GM21717 (cell line): ENCODE measurements around the gene SIK2.

Experiments
- ATAC-seq: cut with Tn5 transposase; IDR thresholded peaks from one replicate; pipeline ENCODE4 v1.9.1; 2021; ENCODE audit warnings: mild to moderate bottlenecking, moderate library complexity; ENCODE audit not compliant: unreplicated experiment

SIK2 gene

GRCh38 chr11:111601979-111602864 is at the start of gene SIK2:
SIK2 (plus strand) TSS chr11:111602449; CDS start chr11:111602564, 115 bp downstream.
- peak; percentile 89 for ATAC-seq

DNA sequence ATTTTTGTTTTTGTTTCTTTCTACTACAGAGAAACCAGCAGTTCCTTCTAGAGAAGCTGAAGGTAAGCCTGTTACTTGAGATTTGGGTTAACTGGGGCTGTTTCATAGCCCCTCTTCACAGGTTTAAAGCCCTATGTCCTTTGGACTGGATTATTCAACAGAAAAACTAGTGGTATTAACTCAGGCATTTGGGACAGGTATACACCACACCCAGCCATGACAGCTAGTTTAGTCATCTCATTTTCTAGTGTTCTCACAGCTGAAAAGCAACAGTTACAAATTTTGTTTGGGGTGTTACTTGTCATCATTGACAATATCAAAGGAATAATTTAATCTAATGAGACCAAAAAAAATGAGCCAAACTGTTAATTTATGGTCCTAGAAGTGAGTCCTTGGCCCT is 47.7 kb upstream of the SIK2 start:
- no peak for ATAC-seq

- ATAC-seq: no peak
These were observed 47.0 kb upstream of the SIK2 start for GRCh38 chr11:111555255-111555654.

DNA sequence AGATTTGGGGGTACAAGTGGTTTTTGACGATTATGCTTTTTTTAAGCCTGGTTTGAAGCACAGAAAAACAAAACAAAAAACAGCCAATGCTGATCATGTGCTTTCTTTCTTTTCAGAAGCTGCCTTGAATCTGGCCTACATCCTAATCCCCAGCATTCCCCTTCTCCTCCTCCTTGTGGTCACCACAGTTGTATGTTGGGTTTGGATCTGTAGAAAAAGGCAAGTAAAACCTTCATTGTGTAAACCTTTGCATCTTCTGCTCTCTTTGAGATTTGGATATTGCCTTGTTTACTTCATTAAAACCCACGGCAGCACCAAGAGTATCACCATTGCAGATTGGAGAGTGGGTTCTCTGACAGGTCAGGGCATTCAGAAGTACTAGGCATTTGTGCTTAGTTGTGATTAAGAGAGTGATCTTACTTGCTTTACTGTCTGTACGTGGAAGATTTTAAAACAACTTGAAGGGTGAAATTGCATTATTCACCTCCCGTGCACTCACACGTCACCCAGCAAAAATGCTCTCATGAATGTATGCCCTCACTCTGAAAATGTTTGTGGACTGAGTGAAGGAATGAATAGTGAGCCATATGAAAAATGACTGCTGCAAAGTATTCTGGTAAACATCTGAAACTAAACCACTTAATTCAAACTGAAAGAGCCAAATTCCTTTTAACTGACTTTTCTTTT is 44.7 kb upstream of the SIK2 start:
- no peak for ATAC-seq

DNA sequence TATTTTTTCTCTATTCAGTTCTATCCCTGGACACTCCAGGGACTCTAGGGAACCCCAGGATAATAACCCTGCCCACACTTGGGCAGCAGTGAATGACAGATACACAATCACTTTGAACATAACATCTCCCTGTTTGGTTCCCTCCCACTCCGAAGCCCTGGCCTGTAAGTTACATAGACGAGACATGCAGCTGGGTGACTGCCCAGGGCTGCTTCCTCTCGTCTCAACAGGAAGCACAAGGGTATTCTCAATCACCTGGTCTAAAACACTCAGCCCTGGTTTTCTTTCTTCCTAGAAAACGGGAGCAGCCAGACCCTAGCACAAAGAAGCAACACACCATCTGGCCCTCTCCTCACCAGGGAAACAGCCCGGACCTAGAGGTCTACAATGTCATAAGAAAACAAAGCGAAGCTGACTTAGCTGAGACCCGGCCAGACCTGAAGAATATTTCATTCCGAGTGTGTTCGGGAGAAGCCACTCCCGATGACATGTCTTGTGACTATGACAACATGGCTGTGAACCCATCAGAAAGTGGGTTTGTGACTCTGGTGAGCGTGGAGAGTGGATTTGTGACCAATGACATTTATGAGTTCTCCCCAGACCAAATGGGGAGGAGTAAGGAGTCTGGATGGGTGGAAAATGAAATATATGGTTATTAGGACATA is 42.3 kb upstream of the SIK2 start:
- no peak for ATAC-seq

GRCh38 chr11:111560800-111561199 is 41.4 kb upstream of the SIK2 start:
- ATAC-seq: no peak

- no peak for ATAC-seq
These were observed 40.9 kb upstream of the SIK2 start for GRCh38 chr11:111561306-111561705.

GRCh38 chr11:111561791-111562325 is 40.4 kb upstream of the SIK2 start:
- ATAC-seq: no peak

DNA sequence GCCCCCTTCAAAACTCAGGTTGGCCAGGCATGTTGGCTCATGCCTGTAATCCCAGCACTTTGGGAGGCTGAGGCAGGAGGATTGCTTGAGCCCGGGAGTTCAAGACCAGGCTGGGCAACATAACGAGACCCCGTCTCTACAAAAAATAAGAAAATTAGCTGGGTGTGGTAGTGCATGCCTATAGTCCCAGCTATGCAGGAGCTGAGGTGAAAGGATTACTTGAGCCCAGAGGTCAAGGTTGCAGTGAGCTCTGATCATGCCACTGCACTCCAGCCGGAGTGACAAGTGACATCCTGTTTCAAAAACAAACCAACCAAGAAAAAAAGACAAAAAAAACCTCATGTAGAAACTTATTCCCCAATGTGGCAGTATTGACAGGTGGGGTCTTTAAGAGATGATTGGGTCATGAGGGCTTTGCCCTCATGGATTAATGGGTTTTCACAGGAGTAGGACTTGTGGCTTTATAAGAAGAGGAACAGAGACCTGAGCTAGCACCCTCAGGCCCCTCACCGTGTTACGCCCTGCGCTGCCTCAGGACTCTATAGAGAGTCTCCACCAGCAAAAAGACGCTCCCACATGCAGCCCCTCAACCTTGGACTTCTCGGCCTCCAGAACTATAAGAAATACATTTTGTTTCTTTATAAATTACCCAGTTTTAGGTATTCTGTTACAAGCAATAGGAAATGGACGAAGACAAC is 39.4 kb upstream of the SIK2 start:
- no peak for ATAC-seq

DNA sequence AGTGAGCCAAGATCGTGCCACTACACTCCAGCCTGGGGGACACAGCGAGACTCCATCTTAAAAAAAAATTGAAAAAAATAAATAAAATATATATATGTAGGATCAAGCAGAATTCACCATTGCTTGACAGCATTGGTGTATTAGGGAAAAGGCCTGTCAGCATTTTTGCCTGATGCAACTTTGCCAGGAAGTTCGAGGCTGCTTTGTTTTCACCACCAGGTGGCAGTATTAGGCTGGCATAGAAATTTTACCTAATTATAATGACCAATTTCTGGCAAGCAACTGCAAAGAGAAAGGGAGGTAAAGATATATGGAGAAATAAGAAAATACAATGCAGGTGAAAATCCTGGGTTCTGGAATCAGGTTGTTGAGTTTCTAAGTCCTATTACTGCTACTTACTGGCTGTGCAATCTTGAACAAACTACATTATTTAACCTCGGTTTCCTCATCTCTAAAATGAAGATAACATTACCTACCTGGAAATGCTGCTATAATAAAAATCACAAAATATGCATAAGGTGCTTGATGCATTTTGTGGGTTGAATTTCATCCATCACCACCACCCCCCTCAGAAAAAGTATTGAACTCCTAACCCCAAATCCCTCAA is 37.0 kb upstream of the SIK2 start:
- no peak for ATAC-seq

DNA sequence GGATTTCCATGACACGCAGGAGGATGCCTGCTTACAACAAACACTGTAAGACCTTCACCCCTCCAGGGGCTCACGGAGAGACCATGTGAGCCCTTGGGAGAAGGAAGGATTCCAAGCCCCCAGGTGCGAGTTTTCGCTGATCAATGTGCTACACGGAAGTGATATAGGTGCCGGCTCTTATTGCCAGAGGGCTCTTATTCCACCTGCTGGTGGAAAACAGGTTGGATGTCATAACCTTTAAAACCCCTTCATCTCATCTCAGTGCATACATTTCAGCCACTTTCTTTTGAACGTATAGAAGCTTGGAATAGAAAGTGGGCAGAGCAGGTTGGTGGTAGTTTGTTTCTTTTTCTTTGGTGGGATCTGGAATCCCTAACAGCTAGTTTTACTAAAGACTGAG is 35.9 kb upstream of the SIK2 start:
- no peak for ATAC-seq

DNA sequence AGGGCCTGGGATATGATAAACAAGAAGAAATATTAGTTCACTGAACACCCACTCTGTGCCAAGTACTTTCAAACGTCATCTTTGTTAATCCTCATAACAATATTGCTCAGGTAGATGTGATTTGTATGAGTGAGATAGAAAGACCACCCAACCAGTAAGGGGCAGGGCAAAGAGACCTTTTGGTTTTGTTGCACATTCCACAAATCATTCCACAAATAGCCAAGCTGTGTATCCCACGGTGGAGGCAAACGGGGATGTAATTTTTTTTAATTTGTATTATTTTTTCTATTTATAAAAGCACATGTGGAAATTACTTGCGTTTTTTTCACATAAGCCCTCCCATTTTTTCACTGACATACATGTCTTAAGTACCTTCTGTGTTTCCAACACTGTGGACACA is 32.8 kb upstream of the SIK2 start:
- no peak for ATAC-seq

- ATAC-seq: no peak
These were observed 31.5 kb upstream of the SIK2 start for GRCh38 chr11:111570796-111571195.

GRCh38 chr11:111571829-111572501 is 30.3 kb upstream of the SIK2 start:
- no peak for ATAC-seq

- ATAC-seq: no peak
These were observed 29.7 kb upstream of the SIK2 start for GRCh38 chr11:111572581-111572980.

DNA sequence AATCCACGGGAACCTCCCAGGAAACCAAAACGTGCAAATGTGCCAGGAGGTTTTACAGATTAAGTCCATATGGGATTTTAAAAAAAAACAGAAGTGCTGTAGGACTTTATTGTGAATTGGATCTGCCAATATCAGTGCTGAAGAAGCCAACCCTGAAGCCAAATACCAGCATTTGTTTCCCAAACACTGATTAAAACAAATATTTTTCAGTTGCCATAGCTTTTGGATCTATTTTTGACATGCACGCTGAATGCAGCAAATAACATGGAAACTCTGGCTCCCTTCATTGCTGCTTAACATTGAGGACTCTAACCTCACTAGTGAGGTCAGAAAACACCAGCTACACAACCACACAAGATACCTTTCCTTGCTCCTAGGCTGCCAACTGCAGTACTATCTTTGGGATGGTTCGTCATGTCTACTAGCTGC is 28.4 kb upstream of the SIK2 start:
- ATAC-seq: no peak

GRCh38 chr11:111574373-111575225 is 27.6 kb upstream of the SIK2 start:
- no peak for ATAC-seq

- ATAC-seq: no peak
These were observed 26.5 kb upstream of the SIK2 start for GRCh38 chr11:111575740-111576139.

DNA sequence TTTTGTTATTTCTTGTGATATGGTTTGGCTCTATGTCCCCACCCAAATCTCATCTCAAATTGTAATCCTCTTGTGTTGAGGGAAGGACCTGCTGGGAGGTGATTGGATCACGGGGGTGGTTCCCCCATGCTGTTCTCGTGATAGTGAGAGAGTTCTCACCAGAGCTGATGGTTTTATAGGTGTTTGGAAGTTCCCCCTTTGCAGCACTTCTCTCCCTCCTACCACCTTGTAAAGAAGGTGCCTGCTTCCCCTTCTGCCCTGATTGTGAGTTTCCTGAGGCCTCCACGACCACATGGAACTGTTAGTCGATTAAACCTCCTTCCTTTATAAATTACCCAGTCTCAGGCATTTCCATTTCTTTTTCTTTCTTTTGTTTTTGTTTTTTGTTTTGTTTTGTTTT is 24.4 kb upstream of the SIK2 start:
- no peak for ATAC-seq
